Adrenal gland (tissue), 5 donors: ENCODE results near the gene CIB4.

ENCODE experiments used
- CTCF ChIP-seq, 6 experiments: fragments of 450-650 bp in 4 of 6; fragments of 200-600 bp in 2 of 6; sonication (generic) in 1 of 6; IDR thresholded peaks; 1 replicate in 5 of 6; 2 replicates in 1 of 6; pipeline versions ENCODE4 v1.5.1 to v1.8.0; 2016 to 2021; ENCODE audit warnings: antibody characterized with exemption in 6 of 6, mild to moderate bottlenecking in 2 of 6, moderate library complexity in 1 of 6
- POLR2A ChIP-seq, 2 donors: fragments of 450-650 bp; IDR thresholded peaks; one replicate each; pipeline ENCODE4 v1.6.1; 2017; ENCODE audit warnings: antibody characterized with exemption in 2 of 2, mild to moderate bottlenecking in 2 of 2, moderate library complexity in 1 of 2
- donor health status: DM: no; HTN: no; CAD: no.

GRCh38 chr2:26567534-26567933, 73.6 kb downstream of the CIB4 start:
- TF ChIP-seq CTCF (IDR thresholded peaks at IDR 0.05) (no peak), POLR2A (IDR thresholded peaks at IDR 0.05) (no peak)
